ENCODE results near the gene CNOT6. TPM values are rescaled to one million over a fixed set of nuclear protein-coding genes. Genes with fewer than 3 reads are reported as not detected.

CNOT6 gene
- polyA plus RNA-seq, 1 of the 3 experiments (the other 2 are of a cell fraction), result 17.1 TPM

Small RNAs within 50 kb of the gene (small RNA-seq; reads per million reads assigned to genes)
- 0 reads per million in 7 experiments for gene RNU6-525P

Other genes starting within 250 kb of the CNOT6 start
- gene MAPK9, start 202.3 kb upstream of the CNOT6 start, polyA plus RNA-seq (2012; rRNA removed), result 23.9 and 26.2 TPM in 2 replicates
- gene GFPT2, start 141.0 kb upstream of the CNOT6 start, polyA plus RNA-seq (2012; rRNA removed), result 8.1 and 8.9 TPM in 2 replicates
- gene SCGB3A1, start 97.1 kb downstream of the CNOT6 start, polyA plus RNA-seq (2012; rRNA removed), result not detected in 2 replicates
- gene FLT4, start 155.2 kb downstream of the CNOT6 start, polyA plus RNA-seq (2012; rRNA removed), result 0.02 and 0.05 TPM in 2 replicates
- not detected in 2 replicates for gene OR2Y1, start 245.7 kb downstream of the CNOT6 start, polyA plus RNA-seq (2012; rRNA removed)